ENCODE results near the gene SMIM44.

The SMIM44 gene

DNA sequence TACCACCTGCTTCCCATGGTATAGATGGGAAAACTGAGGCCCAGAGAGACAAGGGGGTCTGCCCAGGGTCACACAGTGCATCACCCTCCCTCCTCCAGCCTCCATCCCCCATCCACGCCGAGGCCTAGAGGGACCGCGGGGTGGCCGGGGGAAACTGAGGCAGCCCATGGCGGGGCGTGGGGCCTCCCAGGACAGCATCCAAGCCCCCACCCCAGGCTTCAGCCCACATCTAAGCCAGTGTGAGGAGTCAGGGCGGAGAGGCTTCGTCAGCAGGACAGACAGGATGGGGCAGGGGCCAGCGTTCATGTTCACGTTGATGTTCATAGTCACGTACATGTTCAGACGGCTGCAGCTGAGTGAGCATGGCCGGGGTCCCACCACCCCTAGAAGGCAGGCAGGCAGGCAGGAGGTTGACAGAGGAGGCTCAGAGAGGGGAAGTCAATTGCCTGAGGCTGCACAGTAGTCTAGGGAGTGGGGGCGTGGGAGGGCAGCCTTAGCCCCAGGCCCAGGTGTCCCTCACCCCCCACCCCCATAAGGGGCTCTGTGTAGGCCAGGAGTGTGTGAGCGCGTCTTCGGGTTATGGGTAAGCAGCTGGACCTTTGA, 26.2 kb downstream of the SMIM44 start:
- TF ChIP-seq EZH2 (IDR thresholded peaks at IDR 0.05; ENCODE audit: borderline replicate concordance, low read length) (no peak), CTCF (IDR thresholded peaks at IDR 0.05; ENCODE audit: low read length) (no peak)

GRCh38 chr19:3455960-3456601, 27.2 kb downstream of the SMIM44 start:
- H3K4me2 ChIP-seq (ENCODE audit: low read length), result no peak overlapping the region
- H3K27ac ChIP-seq (ENCODE audit: low read depth, low read length, poor library complexity, severe bottlenecking), result no peak overlapping the region
- no peaks in the 10 kb centered on the region for H3K9me2 ChIP-seq (ENCODE audit: low read depth, low read length)
- no peak overlapping the region for H3K4me3 ChIP-seq (ENCODE audit: low read depth, low read length, poor library complexity, severe bottlenecking)
- no peaks in the 10 kb centered on the region for H3K9me3 ChIP-seq (ENCODE audit: low read length)
- H3F3A ChIP-seq (ENCODE audit: insufficient read depth, low read length), result no peaks in the 10 kb centered on the region
- no peaks in the 10 kb centered on the region for H3K79me2 ChIP-seq (ENCODE audit: insufficient read depth, low read length)
- H3K4me1 ChIP-seq (ENCODE audit: insufficient read depth, low read length, severe bottlenecking), result no peaks in the 10 kb centered on the region
- H3K9ac ChIP-seq (ENCODE audit: low read length), result no peak overlapping the region
- no peaks in the 10 kb centered on the region; the same call in 1 of the 2 replicates for H3K36me3 ChIP-seq (ENCODE audit: insufficient read depth, low read length)
- H2AFZ ChIP-seq (ENCODE audit: low read length), result no peak overlapping the region
- no peaks in the 10 kb centered on the region for H3K27me3 ChIP-seq (ENCODE audit: insufficient read depth, low read length)
- TF ChIP-seq EZH2 (IDR thresholded peaks at IDR 0.05; ENCODE audit: borderline replicate concordance, low read length), result no peak
- no peak for TF ChIP-seq CTCF (IDR thresholded peaks at IDR 0.05; ENCODE audit: low read length)
- no peaks in the 10 kb centered on the region for H4K20me1 ChIP-seq (ENCODE audit: insufficient read depth, low read length)

More for the DNA sequence above, 26.2 kb downstream of the SMIM44 start:
- Histone ChIP-seq H2AFZ (ENCODE audit: low read length) (no peak overlapping the region), H3K27me3 (ENCODE audit: insufficient read depth, low read length) (no peaks in the 10 kb centered on the region), H3K27ac (ENCODE audit: low read depth, low read length, poor library complexity, severe bottlenecking) (no peak overlapping the region), H3K4me2 (ENCODE audit: low read length) (no peak overlapping the region), H3K4me1 (ENCODE audit: insufficient read depth, low read length, severe bottlenecking) (no peaks in the 10 kb centered on the region), H3K9me2 (ENCODE audit: low read depth, low read length) (no peaks in the 10 kb centered on the region), H3K9ac (ENCODE audit: low read length) (no peak overlapping the region), H3K36me3 (ENCODE audit: insufficient read depth, low read length) (no peaks in the 10 kb centered on the region; the same call in 1 of the 2 replicates), H3K79me2 (ENCODE audit: insufficient read depth, low read length) (no peaks in the 10 kb centered on the region), H3F3A (ENCODE audit: insufficient read depth, low read length) (no peaks in the 10 kb centered on the region), H3K9me3 (ENCODE audit: low read length) (no peaks in the 10 kb centered on the region), H3K4me3 (ENCODE audit: low read depth, low read length, poor library complexity, severe bottlenecking) (no peak overlapping the region), H4K20me1 (ENCODE audit: insufficient read depth, low read length) (no peaks in the 10 kb centered on the region)

GRCh38 chr19:3455393-3455955, 27.8 kb downstream of the SMIM44 start:
- Histone ChIP-seq H3K4me2 (ENCODE audit: low read length) (no peak overlapping the region), H3K79me2 (ENCODE audit: insufficient read depth, low read length) (no peaks in the 10 kb centered on the region), H3K27me3 (ENCODE audit: insufficient read depth, low read length) (no peaks in the 10 kb centered on the region), H3K9ac (ENCODE audit: low read length) (no peak overlapping the region), H4K20me1 (ENCODE audit: insufficient read depth, low read length) (no peaks in the 10 kb centered on the region), H3K4me3 (ENCODE audit: low read depth, low read length, poor library complexity, severe bottlenecking) (no peak overlapping the region), H3K27ac (ENCODE audit: low read depth, low read length, poor library complexity, severe bottlenecking) (no peak overlapping the region), H3K9me3 (ENCODE audit: low read length) (no peaks in the 10 kb centered on the region), H3K36me3 (ENCODE audit: insufficient read depth, low read length) (no peaks in the 10 kb centered on the region; the same call in 1 of the 2 replicates), H3K9me2 (ENCODE audit: low read depth, low read length) (no peaks in the 10 kb centered on the region), H2AFZ (ENCODE audit: low read length) (no peak overlapping the region), H3K4me1 (ENCODE audit: insufficient read depth, low read length, severe bottlenecking) (no peaks in the 10 kb centered on the region), H3F3A (ENCODE audit: insufficient read depth, low read length) (no peaks in the 10 kb centered on the region)
- no peak for TF ChIP-seq CTCF (IDR thresholded peaks at IDR 0.05; ENCODE audit: low read length)
- TF ChIP-seq EZH2 (IDR thresholded peaks at IDR 0.05; ENCODE audit: borderline replicate concordance, low read length), result no peak

All from OCI-LY1 (cell line).